GM12873 (cell line): ENCODE data around the gene SYT9.

Experiments
- TF ChIP-seq, protein P1 (sequence below): IDR thresholded peaks from 2 replicates; pipeline ENCODE4 v1.5.1; 2012; ENCODE audit warnings: low read depth, mild to moderate bottlenecking, moderate library complexity, low read length, control low read depth; ENCODE audit not compliant: insufficient read depth; ENCODE audit errors: missing control alignments

Gene SYT9

DNA sequence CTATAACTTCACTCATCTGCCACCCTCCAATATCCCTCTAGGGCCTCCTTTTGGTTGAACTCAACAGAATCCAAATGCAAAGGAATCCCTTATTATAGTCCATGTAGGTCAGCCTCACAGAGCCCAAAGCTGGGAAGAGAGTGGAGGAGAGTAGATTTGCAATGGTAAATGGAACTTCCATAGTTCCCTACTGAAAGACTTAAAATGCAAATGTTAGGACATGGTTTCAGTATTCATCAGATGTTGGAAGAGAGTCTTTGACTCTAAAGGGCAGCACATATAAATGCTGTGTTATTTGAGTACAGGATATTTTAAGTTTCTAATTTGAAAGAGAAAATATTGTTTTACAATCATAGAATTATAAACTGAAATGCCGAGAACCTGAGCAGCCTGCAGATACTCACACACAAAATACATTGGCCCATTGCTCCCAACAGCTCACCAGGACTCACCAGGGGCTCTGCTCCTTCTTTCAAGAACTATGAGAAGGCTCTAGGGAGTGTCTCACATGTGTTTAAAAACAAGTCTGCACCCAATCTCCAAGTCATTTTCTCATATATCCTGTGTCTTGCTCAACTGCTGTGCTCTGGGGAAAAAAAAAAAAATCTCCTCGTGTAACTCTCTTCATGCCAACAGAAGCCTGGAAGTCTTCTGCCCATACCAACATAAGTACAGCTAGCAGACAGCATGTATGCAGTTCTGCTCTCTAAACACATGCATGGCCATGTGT, 39.6 kb downstream of the SYT9 start:
- TF ChIP-seq, protein P1, sequence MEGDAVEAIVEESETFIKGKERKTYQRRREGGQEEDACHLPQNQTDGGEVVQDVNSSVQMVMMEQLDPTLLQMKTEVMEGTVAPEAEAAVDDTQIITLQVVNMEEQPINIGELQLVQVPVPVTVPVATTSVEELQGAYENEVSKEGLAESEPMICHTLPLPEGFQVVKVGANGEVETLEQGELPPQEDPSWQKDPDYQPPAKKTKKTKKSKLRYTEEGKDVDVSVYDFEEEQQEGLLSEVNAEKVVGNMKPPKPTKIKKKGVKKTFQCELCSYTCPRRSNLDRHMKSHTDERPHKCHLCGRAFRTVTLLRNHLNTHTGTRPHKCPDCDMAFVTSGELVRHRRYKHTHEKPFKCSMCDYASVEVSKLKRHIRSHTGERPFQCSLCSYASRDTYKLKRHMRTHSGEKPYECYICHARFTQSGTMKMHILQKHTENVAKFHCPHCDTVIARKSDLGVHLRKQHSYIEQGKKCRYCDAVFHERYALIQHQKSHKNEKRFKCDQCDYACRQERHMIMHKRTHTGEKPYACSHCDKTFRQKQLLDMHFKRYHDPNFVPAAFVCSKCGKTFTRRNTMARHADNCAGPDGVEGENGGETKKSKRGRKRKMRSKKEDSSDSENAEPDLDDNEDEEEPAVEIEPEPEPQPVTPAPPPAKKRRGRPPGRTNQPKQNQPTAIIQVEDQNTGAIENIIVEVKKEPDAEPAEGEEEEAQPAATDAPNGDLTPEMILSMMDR = no peak

DNA sequence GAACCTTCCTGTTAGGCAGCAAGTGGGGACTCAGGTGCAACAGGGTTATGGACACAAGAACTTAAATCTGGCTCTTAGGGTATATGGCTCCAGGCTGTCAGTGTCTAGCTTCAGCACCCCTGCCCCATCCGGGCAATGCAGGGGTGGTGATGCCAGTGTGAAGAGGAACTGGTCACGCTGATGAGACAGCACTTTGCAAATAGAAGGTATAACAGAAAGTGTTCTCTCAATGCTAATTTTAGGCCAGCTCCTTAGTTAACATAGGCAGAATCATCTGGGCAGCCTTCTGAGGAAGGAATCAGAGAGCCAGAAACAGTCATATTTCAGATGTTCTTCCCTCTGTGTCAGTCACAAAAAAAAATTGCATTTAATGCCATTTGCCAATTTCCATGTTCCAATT, 41.2 kb downstream of the SYT9 start:
- TF ChIP-seq, protein P1 = no peak

DNA sequence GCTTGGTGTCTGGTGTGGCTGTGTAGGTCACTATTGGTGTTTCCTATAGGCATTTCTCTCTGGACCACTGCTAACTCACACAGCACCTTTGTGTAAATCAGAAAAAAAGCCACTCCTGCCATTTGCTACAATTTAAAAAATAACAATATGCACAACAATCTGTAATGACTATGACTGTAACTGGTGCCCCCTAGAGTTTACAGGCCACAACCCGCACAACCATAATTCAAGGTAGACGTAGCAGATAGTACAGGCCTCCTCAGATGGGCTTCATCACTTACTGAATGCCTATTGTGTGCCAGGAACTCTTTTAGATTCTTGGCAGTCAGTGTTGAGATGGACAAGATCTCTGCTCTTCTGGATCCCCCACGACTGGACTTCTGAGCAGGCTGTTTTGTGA, 47.7 kb downstream of the SYT9 start:
- TF ChIP-seq, protein P1 = no peak

DNA sequence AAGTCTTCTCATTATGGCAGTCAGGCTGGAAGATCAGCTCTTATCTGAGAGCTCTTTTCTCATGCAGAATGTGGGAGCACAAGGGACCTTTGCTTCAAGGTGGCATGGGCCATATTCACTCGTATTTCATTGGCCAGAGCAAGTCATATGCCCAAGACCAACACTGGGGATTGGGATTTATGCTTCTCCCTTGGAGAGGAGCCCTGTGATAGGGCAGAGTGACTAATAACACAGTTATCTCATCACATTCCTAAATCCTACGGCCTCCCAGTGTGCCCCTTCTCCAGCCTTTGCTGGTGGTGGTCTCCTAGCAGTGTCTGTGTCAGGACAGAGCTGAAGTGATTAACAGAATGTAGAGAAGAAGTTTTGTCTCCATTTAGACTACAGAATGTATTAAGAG, 48.6 kb downstream of the SYT9 start:
- TF ChIP-seq, protein P1 = no peak

DNA sequence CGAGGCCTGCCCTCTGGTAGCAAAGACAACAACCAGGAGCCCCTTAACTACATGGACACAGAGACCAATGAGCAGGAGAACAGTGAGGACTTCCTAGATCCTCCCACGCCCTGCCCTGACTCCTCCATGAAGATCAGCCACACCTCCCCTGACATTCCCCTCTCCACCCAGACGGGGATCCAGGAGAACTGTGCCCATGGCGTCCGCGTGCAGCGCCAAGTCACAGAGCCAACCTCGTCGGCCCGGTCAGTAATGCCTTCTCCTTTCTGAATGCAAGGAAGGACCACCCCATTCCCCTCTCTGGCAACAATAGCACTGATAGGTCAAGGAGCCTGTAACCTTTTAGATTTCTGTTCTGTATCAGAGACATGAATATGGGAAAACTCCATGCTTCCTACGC, 51.4 kb downstream of the SYT9 start:
- TF ChIP-seq, protein P1 = no peak

DNA sequence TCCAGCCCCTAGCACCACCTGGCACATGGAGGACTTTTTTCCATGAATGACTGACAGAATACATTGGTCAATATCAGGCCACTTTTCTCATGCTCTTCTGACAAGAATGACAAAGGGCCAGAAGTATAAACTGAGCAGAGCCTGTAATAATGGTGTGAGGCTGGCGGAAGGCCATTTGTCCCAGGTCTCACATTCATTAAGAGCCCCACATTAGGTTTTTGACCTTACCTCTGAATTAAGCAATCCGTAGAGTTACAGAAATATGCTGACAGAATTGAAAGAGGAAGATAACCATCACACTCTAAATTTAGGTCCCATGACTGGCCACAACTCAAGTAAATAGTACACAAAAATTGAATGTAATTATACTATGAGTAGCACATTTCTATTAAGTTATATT, 55.2 kb downstream of the SYT9 start:
- TF ChIP-seq, protein P1 = no peak

DNA sequence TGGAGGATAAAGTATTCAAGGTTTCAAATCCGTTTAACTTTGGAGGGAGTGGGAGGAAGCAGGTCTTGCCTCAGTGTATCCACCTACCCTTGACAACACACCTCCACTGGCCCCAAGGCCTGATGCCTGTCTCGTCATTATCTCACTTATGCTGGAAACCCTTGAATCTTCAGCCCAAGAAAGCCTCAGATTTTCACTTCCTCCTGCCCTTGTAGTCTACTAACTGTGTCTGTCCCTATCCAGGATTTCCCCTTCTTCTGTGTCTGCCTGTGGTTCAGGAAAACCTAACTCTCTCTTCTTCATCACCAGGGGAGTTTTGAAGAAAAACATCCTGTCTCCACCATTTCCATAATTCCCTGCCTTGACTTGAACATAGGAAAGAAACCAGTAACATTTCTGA, 56.1 kb downstream of the SYT9 start:
- TF ChIP-seq, protein P1 = no peak
